MM.1S (cell line): ENCODE results near the gene CKMT2.

Experiments
- DNase-seq: peaks from one replicate; pipeline ENCODE4 v3.0.0-alpha.2; 2015
- H2AFZ ChIP-seq: fragments of 300-600 bp; sonication (generic); 2 replicates; pipeline ENCODE4 v1.6.0; 2016; ENCODE audit warnings: antibody characterized with exemption, low read length
- H3F3A ChIP-seq: fragments of 300-600 bp; sonication (generic); 2 replicates; pipeline ENCODE4 v1.6.1; 2016; ENCODE audit warnings: mild to moderate bottlenecking, antibody characterized with exemption, low read length, moderate library complexity, mixed read lengths; ENCODE audit not compliant: insufficient read depth
- H3K27ac ChIP-seq: fragments of 300-600 bp; sonication (generic); 2 replicates; pipeline ENCODE4 v1.5.1; 2016; ENCODE audit warnings: mild to moderate bottlenecking, low read length
- H3K27me3 ChIP-seq: fragments of 300-600 bp; sonication (generic); replicated peaks from 2 replicates; pipeline ENCODE4 v1.6.0; 2016; ENCODE audit warnings: low read length; ENCODE audit not compliant: insufficient read depth
- H3K36me3 ChIP-seq: fragments of 300-600 bp; sonication (generic); replicated peaks from 2 replicates; pipeline ENCODE4 v1.6.1; 2016; ENCODE audit warnings: mild to moderate bottlenecking, low read length, mixed read lengths; ENCODE audit not compliant: insufficient read depth
- H3K4me1 ChIP-seq: fragments of 300-600 bp; sonication (generic); 2 replicates; pipeline ENCODE4 v1.6.1; 2016; ENCODE audit warnings: low read length, mixed read lengths
- H3K4me2 ChIP-seq: fragments of 300-600 bp; sonication (generic); 2 replicates; pipeline ENCODE4 v1.6.0; 2016; ENCODE audit warnings: low read depth, low read length
- H3K4me3 ChIP-seq: fragments of 300-600 bp; sonication (generic); 2 replicates; pipeline ENCODE4 v1.5.1; 2016; ENCODE audit warnings: low read length, mixed read lengths
- H3K79me2 ChIP-seq: fragments of 300-600 bp; sonication (generic); 2 replicates; pipeline ENCODE4 v1.6.1; 2016; ENCODE audit warnings: mixed run types, low read length, mixed read lengths
- H3K9ac ChIP-seq: fragments of 300-600 bp; sonication (generic); 2 replicates; pipeline ENCODE4 v1.6.1; 2016; ENCODE audit warnings: low read length, mixed read lengths
- H3K9me2 ChIP-seq: fragments of 300-600 bp; sonication (generic); replicated peaks from 2 replicates; pipeline ENCODE4 v1.6.1; 2016; ENCODE audit warnings: mild to moderate bottlenecking, low read length, mixed read lengths; ENCODE audit not compliant: insufficient read depth
- H3K9me3 ChIP-seq: fragments of 300-600 bp; sonication (generic); replicated peaks from 2 replicates; pipeline ENCODE4 v1.6.1; 2016; ENCODE audit warnings: mild to moderate bottlenecking, low read length, mixed read lengths; ENCODE audit not compliant: insufficient read depth
- H4K20me1 ChIP-seq: fragments of 300-600 bp; sonication (generic); 2 replicates; pipeline ENCODE4 v1.6.1; 2016; ENCODE audit warnings: mild to moderate bottlenecking, low read length, moderate library complexity, mixed read lengths; ENCODE audit not compliant: insufficient read depth
- EZH2 ChIP-seq: fragments of 300-600 bp; sonication (generic); optimal IDR thresholded peaks from 2 replicates; pipeline ENCODE3; 2017; ENCODE audit warnings: low read depth, mild to moderate bottlenecking, antibody characterized with exemption, low read length, mixed read lengths
- EZH2phosphoT487 ChIP-seq: fragments of 300-600 bp; sonication (generic); IDR thresholded peaks from 2 replicates; pipeline ENCODE4 v1.6.1; 2018; ENCODE audit warnings: antibody characterized with exemption, low read length
- TF ChIP-seq, protein P1 (sequence below): fragments of 300-600 bp; sonication (generic); IDR thresholded peaks from 2 replicates; pipeline ENCODE4 v1.5.1; 2016; ENCODE audit warnings: antibody characterized with exemption, low read length, mixed read lengths

Gene CKMT2

DNA sequence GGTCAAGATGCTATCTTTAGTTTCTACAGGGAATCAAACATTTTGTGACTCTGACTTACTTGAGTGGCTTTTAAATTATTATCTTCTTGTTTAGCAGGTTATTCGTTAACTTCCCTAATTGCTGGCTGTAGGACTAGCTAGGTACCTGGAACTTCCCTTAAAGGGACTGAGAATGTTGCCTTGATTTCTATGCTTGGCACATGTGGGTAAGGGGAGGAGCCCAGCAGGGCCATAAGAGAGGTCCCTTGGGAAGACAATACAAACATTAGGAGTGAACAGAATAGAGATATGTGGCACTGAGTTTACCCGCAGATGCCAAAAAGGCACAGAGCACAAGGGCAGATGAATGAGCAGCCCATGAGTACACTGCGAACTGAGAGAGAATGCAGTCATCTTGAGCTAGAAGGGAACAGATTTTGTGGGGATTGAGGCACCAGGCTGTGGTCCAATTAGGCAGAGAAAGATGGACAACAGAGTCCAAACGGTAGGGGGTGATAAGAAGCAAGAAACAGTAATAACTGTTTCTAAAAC is 9.8 kb downstream of the CKMT2 start:
- no peaks in the 10 kb centered on the region for H3K36me3 ChIP-seq
- no peaks in the 10 kb centered on the region for H3F3A ChIP-seq
- no peaks in the 10 kb centered on the region for H3K4me1 ChIP-seq
- H2AFZ ChIP-seq, result no peak overlapping the region
- H3K9me3 ChIP-seq, result no peaks in the 10 kb centered on the region
- no peak overlapping the region for H3K4me3 ChIP-seq
- H3K79me2 ChIP-seq, result no peaks in the 10 kb centered on the region
- H3K9me2 ChIP-seq, result no peaks in the 10 kb centered on the region
- DNase-seq, result no peak
- H3K9ac ChIP-seq, result no peak overlapping the region
- TF ChIP-seq, protein P1, sequence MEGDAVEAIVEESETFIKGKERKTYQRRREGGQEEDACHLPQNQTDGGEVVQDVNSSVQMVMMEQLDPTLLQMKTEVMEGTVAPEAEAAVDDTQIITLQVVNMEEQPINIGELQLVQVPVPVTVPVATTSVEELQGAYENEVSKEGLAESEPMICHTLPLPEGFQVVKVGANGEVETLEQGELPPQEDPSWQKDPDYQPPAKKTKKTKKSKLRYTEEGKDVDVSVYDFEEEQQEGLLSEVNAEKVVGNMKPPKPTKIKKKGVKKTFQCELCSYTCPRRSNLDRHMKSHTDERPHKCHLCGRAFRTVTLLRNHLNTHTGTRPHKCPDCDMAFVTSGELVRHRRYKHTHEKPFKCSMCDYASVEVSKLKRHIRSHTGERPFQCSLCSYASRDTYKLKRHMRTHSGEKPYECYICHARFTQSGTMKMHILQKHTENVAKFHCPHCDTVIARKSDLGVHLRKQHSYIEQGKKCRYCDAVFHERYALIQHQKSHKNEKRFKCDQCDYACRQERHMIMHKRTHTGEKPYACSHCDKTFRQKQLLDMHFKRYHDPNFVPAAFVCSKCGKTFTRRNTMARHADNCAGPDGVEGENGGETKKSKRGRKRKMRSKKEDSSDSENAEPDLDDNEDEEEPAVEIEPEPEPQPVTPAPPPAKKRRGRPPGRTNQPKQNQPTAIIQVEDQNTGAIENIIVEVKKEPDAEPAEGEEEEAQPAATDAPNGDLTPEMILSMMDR, result no peak
- H3K4me2 ChIP-seq, result no peak overlapping the region
- no peaks in the 10 kb centered on the region for H4K20me1 ChIP-seq
- no peaks in the 10 kb centered on the region for H3K27me3 ChIP-seq
- no peak overlapping the region for H3K27ac ChIP-seq

DNA sequence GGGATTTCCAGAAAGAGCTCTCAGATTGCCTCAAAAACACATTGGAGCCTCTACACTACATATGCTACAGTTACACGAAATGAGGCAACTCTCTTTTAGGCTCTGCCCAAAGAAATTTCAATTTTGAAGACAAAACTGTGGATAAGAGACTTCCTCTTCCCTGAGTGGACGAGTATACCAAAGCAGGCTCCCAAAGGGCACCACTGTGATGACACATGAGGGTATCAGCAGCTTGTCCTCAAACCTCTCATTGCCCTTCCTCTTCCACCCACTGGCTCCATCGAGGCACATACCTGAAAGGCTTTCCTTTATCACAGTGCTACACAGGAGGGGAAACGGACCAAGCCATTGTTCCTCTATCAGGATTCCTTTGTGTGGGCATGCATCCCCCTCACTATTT is 11.3 kb downstream of the CKMT2 start:
- no peaks in the 10 kb centered on the region for H3K27me3 ChIP-seq

DNA sequence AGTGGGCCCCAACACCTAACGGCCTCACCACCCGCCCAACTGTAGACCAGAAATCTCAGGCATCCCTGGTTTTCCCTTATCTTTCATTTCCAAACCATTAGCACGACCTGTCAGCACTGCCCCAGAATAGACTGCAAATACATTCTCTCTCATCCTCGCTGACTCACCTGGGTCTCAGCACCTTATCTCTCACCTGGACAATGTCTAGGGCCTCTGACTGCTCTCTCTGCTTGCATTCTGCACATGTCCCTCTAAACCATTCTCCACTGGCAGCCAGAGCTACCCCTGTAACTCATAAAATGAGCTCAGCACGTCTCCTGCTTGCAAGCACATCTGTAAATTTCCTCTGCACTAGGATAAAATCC is 12.7 kb downstream of the CKMT2 start:
- no peaks in the 10 kb centered on the region for H3K79me2 ChIP-seq
- H3K4me1 ChIP-seq, result no peaks in the 10 kb centered on the region
- H3K36me3 ChIP-seq, result no peaks in the 10 kb centered on the region
- no peak for TF ChIP-seq EZH2
- TF ChIP-seq EZH2phosphoT487, result no peak
- TF ChIP-seq, protein P1, result no peak
- H3K4me2 ChIP-seq, result no peak overlapping the region
- H3F3A ChIP-seq, result no peaks in the 10 kb centered on the region
- no peak overlapping the region for H3K4me3 ChIP-seq
- H3K9ac ChIP-seq, result no peak overlapping the region
- H4K20me1 ChIP-seq, result no peaks in the 10 kb centered on the region
- no peaks in the 10 kb centered on the region for H3K9me2 ChIP-seq
- DNase-seq, result no peak
- H2AFZ ChIP-seq, result no peak overlapping the region
- no peaks in the 10 kb centered on the region for H3K27me3 ChIP-seq
- no peaks in the 10 kb centered on the region for H3K9me3 ChIP-seq
- H3K27ac ChIP-seq, result no peak overlapping the region

More for the DNA sequence above, 11.3 kb downstream of the CKMT2 start:
- H3K27ac ChIP-seq, result no peak overlapping the region
- no peaks in the 10 kb centered on the region for H3F3A ChIP-seq
- H3K4me3 ChIP-seq, result no peak overlapping the region
- H2AFZ ChIP-seq, result no peak overlapping the region
- H3K79me2 ChIP-seq, result no peaks in the 10 kb centered on the region
- no peak for DNase-seq
- no peaks in the 10 kb centered on the region for H3K9me3 ChIP-seq
- no peaks in the 10 kb centered on the region for H4K20me1 ChIP-seq
- H3K4me1 ChIP-seq, result no peaks in the 10 kb centered on the region
- no peak overlapping the region for H3K4me2 ChIP-seq
- TF ChIP-seq EZH2phosphoT487 (no peak), EZH2 (no peak)
- TF ChIP-seq, protein P1, result no peak
- no peak overlapping the region for H3K9ac ChIP-seq
- H3K36me3 ChIP-seq, result no peaks in the 10 kb centered on the region
- no peaks in the 10 kb centered on the region for H3K9me2 ChIP-seq
